GM19372 (cell line): ENCODE data around the gene NBEAL2.
"Not testable (repeated sequence)": the region's sequence is repeated elsewhere in the genome, so short reads cannot be mapped to it uniquely, and the experiment has no call there.

ENCODE experiments used
- ATAC-seq: cut with Tn5 transposase; IDR thresholded peaks from one replicate; pipeline ENCODE4 v1.9.1; 2021; ENCODE audit warnings: mild to moderate bottlenecking, low read depth, moderate library complexity; ENCODE audit not compliant: unreplicated experiment

Gene NBEAL2

GRCh38 chr3:47028146-47028545, 48.7 kb downstream of the NBEAL2 start:
- no peak for ATAC-seq

DNA sequence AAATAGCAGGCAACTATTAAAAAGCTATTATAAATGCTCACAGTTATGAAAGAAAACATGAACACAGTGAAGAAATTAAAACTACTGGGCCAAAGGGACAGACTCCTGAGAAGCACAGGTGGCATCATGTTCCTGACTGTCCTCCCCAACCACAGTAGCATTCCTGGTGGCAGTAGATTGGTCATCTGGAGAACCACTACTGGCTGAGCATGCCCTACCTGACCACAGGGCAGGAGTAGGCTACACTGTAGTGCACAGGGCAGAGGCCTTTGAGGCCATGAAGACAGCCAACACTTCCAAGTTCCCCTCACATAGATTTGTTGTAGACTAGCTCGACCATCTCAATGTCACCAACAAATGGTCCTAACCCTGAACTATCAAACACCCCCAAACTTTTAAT, 49.2 kb downstream of the NBEAL2 start:
- ATAC-seq, result no peak

- not testable (repeated sequence) for ATAC-seq
These were observed 51.6 kb downstream of the NBEAL2 start for GRCh38 chr3:47031041-47031440.

- ATAC-seq, result no peak
These were observed 55.5 kb downstream of the NBEAL2 start for GRCh38 chr3:47034868-47035489.

GRCh38 chr3:47035645-47036044, 56.2 kb downstream of the NBEAL2 start:
- ATAC-seq, result no peak

- ATAC-seq, result no peak
These were observed 56.7 kb downstream of the NBEAL2 start for GRCh38 chr3:47036145-47036544.

GRCh38 chr3:47037302-47037701, 57.8 kb downstream of the NBEAL2 start:
- ATAC-seq, result not testable (repeated sequence)

DNA sequence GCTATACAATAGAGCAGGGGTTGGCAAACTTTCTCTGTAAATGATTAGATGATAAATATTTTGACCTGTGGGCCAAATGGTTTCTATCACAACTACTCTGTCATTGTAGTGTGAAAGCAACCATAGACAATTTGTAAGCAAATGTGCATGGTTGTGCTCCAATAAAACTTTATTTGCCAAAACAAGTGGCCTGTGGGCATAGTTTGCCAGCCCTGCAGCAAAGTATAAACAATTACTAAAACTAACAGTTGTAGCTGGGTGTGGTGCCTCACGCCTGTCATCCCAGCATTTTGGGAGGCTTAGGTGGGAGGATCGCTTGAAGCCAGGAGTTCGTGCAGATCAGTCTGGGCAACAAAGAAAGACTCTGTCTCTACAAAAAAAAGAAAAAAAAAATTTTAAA, 61.6 kb downstream of the NBEAL2 start:
- no peak for ATAC-seq

DNA sequence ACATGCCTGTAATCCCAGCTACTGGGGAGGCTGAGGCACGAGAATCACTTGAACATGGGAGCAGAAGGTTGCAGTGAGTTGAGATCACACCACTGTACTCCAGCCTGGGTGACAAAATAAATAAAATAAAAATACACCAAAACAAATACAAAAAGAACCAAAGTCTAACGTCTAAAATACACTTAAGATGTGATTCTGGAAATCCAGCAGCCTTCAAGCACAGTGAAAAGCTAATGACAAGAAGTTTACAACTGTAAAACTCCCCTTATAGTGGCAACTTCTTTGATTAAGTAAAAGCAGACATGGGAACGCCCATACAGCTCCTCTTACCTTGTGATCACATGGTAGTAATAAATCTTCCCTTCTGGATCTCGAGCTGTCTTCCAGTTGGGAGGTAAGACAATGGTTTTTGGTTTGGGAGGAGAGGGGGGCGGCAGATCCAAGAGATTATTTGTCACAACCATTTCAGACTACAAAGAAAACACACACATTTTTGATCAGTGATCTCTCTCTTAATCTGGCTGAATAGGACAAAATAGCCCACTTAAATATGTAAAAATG, 62.8 kb downstream of the NBEAL2 start:
- no peak for ATAC-seq

DNA sequence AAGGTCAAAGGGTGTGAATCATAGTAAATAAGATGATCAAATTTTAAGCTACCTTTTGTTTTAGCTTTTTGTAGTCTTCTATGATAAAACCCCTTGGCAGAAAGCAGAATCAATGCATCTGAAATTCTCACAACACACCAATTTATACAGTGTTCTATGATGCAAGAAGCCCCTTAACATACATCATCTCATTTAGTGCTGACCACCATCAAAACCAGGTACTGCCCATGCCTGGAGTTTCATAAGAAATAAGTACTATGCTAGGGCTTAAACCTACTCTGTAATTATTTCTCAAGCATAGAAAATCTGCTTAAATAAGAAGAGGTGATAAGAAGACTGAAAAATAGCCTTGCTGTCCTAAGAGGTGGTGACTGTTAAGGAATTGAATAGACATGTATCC, 67.6 kb downstream of the NBEAL2 start:
- ATAC-seq, result no peak

GRCh38 chr3:47047673-47048072, 68.2 kb downstream of the NBEAL2 start:
- ATAC-seq, result no peak

GRCh38 chr3:47054412-47054811, 74.9 kb downstream of the NBEAL2 start:
- ATAC-seq, result no peak

DNA sequence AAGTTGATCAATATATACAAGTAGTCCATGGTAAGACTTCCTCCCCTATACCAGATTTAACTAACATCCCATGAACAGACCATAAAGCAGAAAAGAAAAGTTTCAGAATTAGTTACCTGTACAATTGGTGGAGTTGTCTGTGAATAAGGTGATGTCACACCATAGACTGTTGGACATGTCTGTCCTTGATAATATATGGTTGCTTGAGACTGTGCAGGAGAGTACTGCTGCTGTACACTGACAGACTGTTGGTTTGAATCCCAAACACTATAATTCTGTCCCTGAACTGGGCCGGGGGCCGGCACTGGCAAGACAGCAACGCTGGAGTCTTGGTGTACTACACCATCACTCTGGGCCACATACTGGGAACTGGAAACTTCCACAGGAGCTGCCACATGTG, 77.2 kb downstream of the NBEAL2 start:
- no peak for ATAC-seq

DNA sequence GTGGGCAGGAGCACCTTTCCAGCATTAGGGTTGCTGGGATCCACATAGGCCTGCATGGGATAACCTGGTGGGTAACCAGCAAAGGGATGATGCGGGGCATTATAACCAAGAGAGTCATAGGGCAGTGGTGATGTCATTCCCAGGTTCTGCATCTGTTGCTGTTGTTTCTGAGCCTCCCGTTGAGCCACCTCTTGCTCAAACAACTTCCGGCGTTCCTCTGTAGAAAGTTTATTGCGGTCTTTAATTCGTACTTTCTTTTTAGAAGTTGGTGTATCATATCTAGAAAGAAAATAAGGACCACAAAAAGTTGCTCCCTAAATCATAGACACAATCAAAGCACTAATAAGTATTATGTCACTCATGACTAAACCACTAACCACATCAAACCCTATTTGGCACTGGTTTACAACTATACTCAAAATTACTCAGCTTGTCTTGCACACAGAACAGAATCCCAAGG, 77.8 kb downstream of the NBEAL2 start:
- ATAC-seq, result no peak
